GM12864 (cell line): ENCODE results near the gene UBAC2.

Source experiments
- DNase-seq: peaks from one replicate; pipeline ENCODE4 v3.0.0-alpha.2; 2011; ENCODE audit warnings: low read depth
- H3K4me3 ChIP-seq: 2 replicates; pipeline ENCODE4 v1.5.1; 2011; ENCODE audit warnings: mild to moderate bottlenecking, low read depth, low read length, control low read depth
- CTCF ChIP-seq: IDR thresholded peaks from 2 replicates; pipeline ENCODE4 v1.5.1; 2011; ENCODE audit warnings: low read depth, mild to moderate bottlenecking, moderate library complexity, low read length, control low read depth, inconsistent platforms; ENCODE audit errors: missing control alignments

The UBAC2 gene

GRCh38 chr13:99172951-99173350, 27.7 kb upstream of the UBAC2 start:
- no peak overlapping the region for H3K4me3 ChIP-seq
- no peak for TF ChIP-seq CTCF
- DNase-seq = no peak

GRCh38 chr13:99173606-99174005, 27.0 kb upstream of the UBAC2 start:
- DNase-seq = no peak
- no peak overlapping the region for H3K4me3 ChIP-seq
- TF ChIP-seq CTCF = no peak

GRCh38 chr13:99174533-99175100, 26.0 kb upstream of the UBAC2 start:
- H3K4me3 ChIP-seq = no peak overlapping the region
- no peak for DNase-seq
- no peak for TF ChIP-seq CTCF

GRCh38 chr13:99176309-99177276, 24.1 kb upstream of the UBAC2 start:
- TF ChIP-seq CTCF = peak; percentile 97
- DNase-seq = peak; percentile 51
- H3K4me3 ChIP-seq = no peak overlapping the region

GRCh38 chr13:99178636-99179035, 22.0 kb upstream of the UBAC2 start:
- DNase-seq = peak; percentile 43
- no peak overlapping the region for H3K4me3 ChIP-seq
- no peak for TF ChIP-seq CTCF

GRCh38 chr13:99179460-99179859, 21.2 kb upstream of the UBAC2 start:
- TF ChIP-seq CTCF = no peak
- no peak overlapping the region for H3K4me3 ChIP-seq
- no peak for DNase-seq

GRCh38 chr13:99182439-99182838, 18.2 kb upstream of the UBAC2 start:
- H3K4me3 ChIP-seq = no peak overlapping the region
- DNase-seq = no peak
- TF ChIP-seq CTCF = no peak
